Measurements from ENCODE around the gene PTF1A.

Gene PTF1A, protein sequence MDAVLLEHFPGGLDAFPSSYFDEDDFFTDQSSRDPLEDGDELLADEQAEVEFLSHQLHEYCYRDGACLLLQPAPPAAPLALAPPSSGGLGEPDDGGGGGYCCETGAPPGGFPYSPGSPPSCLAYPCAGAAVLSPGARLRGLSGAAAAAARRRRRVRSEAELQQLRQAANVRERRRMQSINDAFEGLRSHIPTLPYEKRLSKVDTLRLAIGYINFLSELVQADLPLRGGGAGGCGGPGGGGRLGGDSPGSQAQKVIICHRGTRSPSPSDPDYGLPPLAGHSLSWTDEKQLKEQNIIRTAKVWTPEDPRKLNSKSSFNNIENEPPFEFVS

DNA sequence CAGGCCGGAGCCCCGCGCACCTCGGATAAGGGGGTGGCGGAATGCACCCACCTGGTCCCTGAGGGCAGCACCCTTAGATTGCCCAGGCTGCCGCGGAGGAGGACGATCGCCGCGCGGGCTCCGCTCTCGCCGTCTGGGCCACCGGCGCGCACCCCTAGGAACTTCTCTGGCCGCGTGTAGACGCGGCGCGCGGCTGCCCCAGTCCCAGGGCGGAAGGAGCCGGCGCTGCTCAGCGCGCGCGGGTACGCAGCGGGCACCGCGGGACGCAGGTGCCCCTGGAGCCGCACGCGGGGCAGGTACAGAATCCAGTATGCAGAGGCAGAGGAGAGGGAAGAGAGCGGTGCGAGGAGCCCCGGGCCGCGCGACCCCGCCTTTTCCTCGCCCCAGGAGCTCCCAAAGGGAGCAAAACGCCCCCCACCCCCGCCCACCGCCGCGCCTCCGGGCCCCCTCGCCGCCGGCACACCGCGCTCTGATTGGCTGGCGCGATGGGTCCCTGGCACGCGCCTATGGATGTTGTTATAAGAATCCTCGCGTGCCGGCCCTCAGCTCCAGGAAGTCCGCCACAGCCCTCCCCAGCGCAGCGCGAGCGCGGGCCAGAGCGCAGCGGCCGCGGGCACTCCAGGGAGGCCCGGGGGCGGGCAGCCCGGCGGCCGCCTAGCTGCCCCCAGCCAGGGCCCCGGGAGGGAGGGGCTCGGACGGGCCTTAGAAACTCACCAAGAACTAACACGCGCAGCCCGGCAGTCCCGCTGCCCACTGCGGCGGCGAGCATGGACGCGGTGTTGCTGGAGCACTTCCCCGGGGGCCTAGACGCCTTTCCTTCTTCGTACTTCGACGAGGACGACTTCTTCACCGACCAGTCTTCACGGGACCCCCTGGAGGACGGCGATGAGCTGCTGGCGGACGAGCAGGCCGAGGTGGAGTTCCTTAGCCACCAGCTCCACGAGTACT lies at the start of gene PTF1A:
TSS of gene PTF1A (plus strand) at position 549 of the 948 bp plus-strand sequence. CDS start at position 768, 219 bp downstream.
- DNase-seq, result no peak

DNA sequence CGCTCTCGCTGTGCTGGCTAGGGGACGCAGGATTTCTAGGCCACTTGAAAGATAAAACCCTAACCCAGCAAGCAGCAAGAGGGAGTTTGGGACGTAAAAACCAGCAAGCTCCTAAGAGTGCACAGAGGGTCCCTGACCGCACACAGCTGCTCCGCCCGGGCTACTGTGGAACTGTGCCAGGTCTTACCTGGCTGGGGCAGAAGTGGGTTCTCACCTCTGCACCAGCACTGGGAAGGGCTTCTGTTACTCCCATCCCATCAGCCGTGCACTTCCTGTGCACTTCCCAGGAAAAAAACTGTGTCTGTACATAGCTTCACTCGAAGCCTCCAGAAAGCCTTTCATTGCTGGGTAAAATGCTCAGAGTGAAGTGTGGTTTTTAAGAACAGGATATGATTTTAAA lies 45.9 kb upstream of the PTF1A start:
- DNase-seq, result no peak

DNA sequence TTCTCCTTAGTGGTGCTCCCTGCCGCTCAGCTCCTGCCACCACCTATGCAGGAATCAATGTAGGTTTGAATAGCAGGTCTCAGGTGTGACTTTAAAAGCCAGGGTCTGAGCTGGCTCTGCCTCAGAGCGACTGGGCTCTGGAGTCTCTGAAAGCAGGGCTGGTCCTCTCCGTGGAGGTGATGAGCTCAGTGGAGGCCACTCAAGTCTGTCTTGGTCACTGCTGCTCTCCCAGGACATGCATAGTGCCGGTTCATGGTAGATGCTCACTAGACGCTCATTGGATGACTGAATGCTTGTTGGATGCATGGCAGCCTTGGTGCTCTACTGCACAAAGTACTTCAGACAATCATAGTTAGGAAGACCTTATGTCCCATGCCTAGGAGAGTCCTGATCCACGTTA lies 45.1 kb upstream of the PTF1A start:
- no peak for DNase-seq

DNA sequence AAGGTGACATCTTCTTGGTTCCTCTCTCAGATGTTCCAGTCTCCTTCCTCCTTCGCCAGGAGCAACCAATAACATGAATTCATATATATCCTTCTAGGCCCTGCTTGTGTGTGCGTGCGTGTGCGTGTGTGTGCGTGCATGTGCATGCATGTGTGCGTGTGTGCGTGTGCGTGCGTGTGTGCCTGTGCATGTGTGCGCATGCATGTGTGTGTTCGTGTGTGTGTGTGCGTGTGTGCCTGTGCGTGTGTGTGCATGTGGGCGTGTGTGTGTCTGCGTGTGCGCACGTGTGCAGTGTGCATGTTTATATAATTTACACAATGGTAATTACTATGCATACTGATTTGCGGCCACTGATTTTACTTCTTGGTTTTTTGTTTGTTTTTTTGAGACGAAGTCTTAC lies 43.9 kb upstream of the PTF1A start:
- no peak for DNase-seq

DNA sequence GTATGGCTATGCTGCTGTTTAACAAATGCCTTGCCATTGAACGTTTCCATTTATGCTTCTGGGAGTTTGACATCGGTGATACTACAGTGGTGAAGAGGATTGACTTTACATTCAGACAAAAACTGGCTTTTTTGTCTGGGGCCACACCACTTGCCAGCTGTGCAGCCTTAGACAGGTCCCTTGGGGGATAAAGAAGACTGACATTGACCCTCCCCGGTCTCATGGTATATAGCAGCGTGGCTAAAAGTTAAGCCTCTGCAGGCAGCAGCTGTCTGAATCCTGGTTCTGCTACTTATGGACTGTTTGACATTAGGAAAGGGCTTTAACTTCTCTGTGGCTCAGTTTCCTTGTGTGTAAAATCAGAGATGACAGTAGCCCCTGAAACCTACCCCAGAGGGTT lies 42.0 kb upstream of the PTF1A start:
- no peak for DNase-seq

DNA sequence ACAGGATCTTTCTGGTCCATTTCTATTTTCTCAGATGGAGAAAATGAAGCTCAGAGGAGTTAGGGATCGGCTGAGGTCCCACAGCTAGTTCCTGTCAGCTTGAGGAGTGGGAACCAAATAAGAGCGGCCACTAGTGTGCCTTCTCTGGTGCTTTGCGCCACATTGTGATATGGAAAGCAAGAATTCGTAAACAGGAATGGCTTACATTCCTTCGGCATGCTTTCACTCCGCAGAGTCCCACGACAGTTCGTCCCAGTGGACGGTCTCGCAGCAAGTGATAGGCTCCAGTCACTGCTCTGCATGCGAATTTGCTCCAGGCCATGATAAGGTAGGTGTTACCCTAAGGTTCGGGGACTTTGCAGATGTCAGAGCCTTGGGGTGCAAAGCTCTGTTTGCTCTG lies 41.5 kb upstream of the PTF1A start:
- no peak for DNase-seq

DNA sequence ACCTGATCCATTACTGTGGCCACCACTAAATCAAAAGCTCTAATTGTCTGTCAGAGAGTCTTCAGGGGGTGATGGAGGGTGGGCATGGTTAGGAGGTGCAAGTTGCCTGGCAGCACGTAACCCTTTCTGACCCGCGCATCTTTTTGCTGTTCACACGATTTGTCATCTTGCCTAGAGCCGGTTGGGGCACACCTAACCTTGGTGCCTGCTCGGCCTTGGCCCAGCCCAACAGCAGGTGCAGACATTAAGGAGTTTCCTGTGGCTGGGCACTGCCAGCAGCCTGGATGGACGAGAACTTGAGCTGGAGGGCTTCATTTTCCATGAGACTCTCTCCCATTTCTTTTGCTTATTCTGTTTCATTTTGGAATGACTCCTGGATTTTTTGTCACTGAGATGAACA lies 41.0 kb upstream of the PTF1A start:
- no peak for DNase-seq

DNA sequence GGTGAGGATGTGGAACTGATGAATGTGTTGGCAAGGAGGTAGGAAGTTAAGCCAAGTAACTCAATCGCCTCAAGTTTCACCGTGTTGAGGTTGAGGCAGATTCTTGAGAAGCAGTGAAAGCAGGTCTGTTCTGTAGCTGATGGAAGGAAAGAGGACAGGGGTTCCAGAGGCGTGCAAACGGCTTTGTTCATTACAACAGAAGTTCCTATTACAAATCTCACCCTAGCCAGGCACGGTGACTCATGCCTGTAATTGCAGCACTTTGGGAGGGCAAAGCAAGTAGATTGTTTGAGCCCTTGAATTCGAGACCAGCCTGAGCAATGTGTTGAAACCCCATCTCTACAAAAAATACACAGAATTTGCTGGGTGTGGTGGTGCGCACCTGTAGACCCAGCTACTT lies 36.9 kb upstream of the PTF1A start:
- DNase-seq, result no peak

DNA sequence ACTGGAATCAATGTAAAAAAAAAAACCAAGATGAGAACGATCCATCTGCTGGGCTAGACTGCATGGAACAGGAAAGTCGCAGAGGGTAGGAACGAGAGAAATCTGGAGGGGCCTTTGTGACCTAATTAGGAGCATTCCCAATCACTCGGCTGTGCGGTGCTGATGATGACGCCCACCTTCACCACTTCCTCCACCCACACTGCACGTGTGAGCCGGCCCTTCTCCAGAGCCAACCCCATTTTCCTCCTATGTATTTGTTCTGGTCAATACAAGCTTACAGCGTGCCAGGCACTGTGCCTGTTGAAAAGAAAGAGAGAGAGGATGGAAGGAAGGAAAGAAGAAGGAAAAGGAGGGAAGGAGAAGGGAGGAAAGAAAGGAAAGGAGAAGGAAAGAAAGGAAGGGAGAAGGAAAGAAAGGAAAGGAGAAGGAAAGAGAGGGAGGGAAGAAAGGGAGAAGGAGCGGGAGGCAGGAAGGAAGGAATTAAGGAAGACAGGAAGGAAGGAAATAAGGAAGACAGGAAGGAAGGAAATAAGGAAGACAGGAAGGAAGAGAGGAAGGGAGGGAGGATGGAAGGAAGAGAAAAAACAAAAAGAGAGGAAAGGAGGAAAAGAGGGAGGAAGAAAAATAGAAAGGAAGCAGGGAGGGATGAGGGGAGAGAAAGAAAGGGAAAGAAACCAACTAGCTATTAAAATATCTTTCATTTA lies 35.5 kb upstream of the PTF1A start:
- no peak for DNase-seq

DNA sequence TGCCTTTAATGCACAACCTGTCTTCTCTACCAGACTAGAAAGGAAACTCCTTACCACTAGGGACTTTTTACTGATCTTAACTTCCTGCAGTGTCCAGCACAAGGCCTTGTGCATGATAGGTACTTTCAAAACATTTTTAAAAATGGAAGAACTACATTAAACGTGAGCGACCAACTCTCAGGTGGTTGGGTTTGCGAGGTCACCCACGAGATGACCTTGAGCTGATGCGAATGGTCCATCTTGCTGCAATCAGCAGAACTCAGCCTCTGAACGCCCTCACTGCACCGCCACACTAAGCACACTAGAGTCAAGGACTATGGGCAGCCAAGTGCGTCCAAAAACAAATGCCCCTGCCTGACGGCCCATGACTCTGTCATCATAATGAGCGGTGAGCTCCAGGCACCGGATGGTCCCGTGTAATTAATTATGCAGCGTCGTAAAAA lies 34.9 kb upstream of the PTF1A start:
- DNase-seq, result no peak

DNA sequence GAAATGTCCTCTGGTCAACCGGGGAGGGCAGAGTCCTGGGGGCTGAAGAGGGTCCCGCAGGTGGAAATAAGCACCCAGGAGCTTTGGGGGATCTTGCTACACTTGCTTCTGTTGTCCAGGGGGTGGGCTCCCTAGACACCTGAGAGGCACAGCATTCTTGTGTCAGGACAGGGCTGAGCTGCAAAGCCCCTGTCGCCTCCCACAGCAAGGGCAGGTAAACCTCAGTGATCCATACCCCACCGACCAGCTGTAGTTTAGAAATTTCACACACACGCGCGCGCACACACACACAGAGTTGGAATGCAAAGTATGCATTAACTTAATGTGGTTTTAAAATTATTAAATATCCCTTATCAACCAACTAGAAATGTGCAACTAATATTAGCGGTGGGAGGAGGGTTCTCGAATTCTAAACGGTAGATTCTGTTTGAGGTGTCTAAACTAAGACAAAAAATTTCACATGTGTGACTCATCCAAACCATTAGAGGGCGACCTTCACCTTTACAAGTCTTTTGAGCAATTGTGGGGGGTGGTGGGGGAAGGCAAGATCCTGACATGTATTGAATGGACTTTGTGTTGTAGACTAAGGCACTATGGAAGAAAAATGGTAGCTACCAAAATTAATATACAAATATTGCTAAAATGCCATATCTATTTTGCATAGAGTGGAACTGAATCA lies 34.3 kb upstream of the PTF1A start:
- DNase-seq, result no peak

DNA sequence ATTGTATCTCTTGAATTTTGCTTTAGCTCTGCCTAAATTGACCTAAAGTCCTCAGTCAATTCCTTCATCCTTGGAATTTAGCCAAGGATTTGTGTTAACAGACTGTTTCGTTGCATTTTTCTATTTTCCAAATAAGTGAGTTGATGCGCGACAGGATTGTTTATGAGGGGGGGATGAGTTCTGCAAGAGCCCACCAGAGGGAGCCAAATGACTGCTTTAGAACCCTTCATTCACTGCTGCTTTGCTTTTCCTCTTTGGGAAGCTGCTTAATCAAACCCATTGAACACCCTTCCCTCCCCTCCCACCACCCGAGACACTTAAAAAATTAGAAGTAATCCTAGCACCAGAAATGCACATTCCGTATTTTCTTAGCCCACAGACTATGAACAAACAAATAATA lies 33.7 kb upstream of the PTF1A start:
- no peak for DNase-seq

DNA sequence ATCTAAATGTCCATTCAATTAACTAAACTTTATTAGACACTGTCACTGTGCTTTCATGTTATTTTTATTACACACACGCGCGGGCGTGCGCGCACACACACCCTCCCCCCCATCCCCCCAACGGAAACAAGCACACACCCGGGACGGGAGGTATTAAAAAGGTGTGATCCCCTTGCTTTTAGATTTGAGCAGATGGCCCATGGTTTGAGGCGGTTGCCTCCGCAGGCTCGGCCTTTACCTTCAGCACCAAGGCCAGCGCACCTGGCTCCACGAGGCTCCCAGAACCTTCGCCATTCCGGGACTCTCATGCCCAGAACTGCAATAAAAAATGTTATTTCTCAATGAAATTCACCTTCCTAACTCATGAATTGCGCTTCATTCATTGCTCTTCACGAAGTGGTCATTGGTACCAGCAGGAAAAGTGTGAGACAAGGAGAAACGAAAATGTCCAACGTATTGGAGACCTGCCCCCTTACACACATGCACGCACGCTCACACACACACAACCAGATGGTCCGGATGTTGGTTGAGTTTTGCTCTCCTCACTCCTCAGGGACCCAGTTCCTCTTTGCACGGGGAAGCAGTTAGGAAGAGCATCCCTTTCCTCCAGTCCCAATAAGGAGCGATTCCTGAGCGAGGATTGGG lies 20.8 kb upstream of the PTF1A start:
- no peak for DNase-seq

DNA sequence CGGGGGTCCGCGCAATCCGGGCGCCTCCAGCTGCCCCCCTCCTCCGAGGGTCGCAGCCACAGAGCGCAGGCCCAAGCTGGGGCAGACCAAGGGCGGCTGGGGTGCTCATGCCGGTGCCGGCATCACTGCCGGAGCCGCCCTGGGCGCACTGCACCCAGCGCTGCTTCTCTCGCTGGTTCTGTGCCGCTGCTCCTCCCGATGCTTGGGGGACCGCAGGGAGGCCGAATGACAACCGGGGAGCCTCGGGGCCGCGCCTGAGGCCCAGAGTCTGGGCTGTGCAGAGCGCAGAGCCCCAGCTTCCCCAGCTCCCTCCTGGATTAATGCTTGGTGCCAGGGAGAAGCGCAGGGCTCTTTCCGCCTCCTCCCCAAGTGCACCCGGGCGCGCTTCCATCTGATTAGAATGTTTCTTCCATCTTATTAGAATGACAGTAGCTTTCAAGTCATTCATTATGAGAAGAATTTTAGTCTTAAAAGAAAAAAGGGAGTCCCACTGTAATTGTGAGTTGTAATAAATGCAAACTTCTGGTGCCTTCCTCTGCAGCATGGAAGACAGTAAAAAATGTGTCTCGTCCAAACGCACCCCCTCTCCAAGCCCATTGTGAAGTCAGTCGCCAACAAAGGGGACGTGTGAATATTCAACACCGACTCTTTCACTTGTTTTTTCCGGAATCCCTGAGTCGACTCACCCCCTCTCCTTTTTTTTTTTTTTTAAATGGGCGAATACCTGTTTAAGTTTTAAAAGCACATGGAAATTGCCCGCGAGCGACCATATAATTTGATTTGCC lies 19.5 kb upstream of the PTF1A start:
- no peak for DNase-seq

DNA sequence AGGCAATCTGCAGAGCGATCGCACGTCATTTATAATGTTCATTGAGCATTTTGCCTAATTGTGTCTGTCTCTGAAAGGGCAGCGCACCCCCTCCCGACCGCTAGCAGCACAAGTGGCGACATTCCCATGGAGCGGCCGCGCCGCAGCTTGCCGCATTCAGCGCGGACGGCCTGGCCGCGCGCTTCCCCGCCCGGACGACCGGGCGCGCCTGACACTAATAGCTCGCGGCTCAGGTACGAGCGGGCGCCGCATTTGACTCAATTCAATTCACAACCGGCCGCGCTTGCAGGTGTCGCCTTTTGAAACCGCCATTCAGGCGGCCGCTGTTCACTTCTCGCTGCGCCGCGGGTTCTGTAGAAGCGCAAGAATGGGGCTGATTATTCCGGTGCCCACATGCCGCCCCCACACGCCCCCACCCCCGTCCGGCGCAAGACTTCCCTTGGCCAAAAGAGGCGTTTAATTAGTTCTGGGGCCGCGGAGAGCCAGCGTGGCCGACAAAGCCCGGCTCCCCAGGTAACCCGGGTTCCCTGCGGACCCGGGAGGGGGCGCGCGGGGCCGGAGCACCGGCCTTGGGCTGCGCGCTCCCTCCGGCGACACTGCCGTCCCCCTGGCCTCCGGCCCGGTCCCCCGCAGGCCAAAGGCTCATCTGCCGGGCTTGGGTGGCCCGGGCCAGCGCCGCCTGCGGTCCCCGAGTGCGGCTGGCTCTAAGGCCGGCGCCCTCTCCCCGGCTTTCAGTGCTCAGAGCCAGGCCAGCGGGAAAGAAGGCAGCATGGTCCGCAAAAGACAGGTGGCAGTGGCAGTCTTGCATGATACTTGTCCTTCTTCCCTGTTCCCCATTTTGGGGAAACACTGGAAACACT lies 18.7 kb upstream of the PTF1A start:
- DNase-seq, result no peak

DNA sequence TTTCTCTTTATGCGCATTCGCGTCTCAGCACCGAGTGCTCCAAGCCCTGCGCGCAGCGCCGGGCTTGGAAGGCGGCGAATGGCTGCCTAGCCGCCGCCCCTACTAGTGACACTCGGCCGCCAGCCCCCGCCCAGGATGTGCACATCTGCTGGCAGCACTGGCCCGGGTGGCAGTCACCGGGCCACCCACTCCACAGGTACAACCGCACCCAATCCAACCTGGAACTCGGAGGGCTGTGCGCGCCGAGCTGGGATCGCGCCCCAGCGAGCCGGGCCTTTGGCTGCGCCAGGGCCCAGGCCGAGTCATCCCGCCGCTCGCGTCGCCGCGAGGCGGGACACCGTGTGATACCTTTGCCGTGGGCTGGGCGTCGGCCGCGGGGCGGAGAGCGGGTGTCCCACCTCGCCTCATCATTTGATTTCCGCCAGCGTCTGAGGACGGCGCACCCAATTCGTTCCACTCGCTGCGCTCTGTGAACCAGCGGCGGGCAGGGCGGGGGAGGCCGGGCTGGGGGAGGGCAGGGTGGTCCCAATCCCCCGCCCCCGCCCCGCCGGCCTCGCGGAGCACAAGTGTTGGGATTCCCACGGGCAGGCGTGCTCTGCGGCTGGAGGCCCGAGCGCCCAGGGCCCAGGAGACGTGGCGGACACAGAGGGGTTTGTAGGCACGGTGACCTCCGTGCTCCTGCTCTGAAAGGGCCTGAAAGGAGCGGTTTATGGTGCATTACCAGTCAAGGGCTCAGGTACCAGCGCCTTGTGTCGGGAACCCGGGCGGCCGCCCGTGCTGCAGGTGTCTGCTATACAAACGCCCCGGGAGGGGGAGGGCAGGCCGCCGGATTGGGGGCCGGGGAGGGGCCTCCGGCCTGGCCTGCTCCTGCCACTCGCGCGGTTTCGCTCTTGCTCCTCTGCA lies 17.8 kb upstream of the PTF1A start:
- DNase-seq, result no peak

DNA sequence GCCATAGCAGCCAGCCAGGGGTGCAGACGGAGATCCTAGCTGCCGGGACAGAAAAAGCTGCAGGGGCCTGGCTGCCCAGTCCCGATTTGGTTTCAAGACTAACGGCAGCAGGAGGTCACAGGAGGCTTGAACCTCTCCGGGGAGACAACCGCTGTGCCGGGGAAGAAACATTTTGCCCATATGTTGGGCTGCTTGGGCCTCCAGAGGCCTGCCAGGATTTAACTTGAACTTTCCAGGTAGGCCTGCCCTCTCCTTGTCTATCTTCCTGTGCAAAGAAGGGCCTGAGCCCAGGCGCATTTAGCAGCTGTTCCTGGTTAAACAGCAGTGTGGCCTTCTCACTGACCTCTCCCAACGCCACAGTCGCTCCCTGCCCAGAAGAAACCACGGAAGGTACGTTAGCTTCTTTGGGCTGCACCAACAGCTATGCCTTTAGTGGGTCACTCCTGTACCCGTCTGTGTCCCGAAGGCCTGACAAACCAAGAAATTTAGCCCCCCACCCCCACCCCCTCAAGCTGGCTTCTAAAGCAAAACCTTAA lies 17.1 kb upstream of the PTF1A start:
- DNase-seq, result no peak

DNA sequence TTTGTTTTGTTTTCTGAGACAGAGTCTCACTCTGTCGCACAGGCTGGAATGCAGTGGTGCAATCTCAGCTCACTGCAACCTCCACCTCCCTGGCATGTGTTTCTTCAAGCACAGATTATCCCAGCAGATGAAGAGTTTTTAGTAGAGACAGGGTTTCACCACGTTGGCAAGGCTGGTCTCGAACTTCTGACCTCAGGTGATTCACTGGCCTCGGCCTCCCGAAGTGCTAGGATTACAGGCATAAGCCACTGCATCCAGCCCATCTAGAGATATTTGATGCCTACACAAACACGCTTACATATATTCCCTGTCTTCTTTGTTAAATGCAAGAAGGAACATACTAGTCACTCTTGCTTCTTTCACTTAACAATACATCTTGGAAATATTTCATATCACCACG lies 5.9 kb upstream of the PTF1A start:
- no peak for DNase-seq

DNA sequence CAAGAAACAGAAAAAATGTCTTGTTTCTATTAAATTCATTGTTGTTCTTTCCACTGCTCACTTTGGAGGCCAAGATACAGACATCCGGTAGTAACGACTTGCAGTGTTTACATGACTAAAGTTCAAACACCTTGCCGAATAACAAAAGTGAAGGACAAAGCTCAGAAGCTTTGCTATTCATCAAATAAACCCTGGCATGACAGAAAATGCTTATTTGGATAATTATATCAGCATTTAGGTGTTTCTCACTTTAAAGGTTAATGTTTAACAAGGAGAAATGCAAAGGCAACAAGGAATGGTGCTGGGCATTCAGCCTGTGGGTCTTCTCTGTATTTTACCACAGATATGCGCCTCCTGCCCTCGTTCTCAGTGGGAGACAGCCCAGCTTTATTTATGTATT lies 5.4 kb upstream of the PTF1A start:
- DNase-seq, result no peak

All from GF-D8 (cell line).